ENCODE results near the gene ALKBH6.

DNA sequence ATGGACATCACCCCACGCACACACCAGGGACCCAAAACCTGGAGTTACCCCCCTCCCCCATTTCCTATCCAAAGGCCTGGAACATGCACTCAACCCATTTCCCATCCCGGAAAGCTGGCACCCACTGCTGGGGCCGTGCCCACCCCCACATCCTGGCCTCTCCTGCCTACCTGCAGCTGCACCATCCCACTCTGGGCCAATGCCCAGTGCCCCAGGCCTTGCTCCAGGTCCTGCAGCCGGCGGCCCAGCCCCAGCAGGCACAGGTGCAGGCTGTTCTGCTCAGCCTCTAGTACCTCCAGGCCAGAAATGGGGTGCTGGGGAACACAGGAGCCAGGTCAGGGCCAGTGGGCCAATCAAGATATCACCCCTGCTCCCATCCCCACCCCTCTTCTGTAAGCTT is 7.1 kb downstream of the ALKBH6 start:
- TF ChIP-seq, protein P1, sequence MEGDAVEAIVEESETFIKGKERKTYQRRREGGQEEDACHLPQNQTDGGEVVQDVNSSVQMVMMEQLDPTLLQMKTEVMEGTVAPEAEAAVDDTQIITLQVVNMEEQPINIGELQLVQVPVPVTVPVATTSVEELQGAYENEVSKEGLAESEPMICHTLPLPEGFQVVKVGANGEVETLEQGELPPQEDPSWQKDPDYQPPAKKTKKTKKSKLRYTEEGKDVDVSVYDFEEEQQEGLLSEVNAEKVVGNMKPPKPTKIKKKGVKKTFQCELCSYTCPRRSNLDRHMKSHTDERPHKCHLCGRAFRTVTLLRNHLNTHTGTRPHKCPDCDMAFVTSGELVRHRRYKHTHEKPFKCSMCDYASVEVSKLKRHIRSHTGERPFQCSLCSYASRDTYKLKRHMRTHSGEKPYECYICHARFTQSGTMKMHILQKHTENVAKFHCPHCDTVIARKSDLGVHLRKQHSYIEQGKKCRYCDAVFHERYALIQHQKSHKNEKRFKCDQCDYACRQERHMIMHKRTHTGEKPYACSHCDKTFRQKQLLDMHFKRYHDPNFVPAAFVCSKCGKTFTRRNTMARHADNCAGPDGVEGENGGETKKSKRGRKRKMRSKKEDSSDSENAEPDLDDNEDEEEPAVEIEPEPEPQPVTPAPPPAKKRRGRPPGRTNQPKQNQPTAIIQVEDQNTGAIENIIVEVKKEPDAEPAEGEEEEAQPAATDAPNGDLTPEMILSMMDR (optimal IDR thresholded peaks at IDR 0.05 in 1 of 3, IDR thresholded peaks at IDR 0.05 in 1 of 3, conservative IDR thresholded peaks at IDR 0.05 in 1 of 3; ENCODE audit: extremely low read depth in 1 of 3, insufficient read depth in 2 of 3, low read length in 3 of 3), result no peak
- TF ChIP-seq EZH2 (IDR thresholded peaks at IDR 0.05; ENCODE audit: low read length), result no peak
